Type B pancreatic cell (in vitro differentiated cells): Measurements from ENCODE around the gene PNPLA7. TPM values are rescaled to one million over a fixed set of nuclear protein-coding genes. Genes with fewer than 3 reads are reported as not detected.
"Not testable (repeated sequence)": the region's sequence is repeated elsewhere in the genome, so short reads cannot be mapped to it uniquely, and the experiment has no call there.

ENCODE experiments used
- DNase-seq: peaks from one replicate; pipeline ENCODE4 v3.0.0; 2021; ENCODE audit warnings: mixed read lengths; ENCODE audit not compliant: unreplicated experiment; ENCODE audit errors: extremely low spot score
- H3K27ac Mint-ChIP-seq: 2 replicates; pipeline ENCODE4 v1.8.0; 2021; ENCODE audit warnings: mild to moderate bottlenecking, mixed read lengths
- H3K27me3 Mint-ChIP-seq: 2 replicates; pipeline ENCODE4 v1.8.0; 2021; ENCODE audit warnings: mixed read lengths
- H3K36me3 Mint-ChIP-seq: 2 replicates; pipeline ENCODE4 v1.8.0; 2021; ENCODE audit warnings: mixed read lengths
- H3K4me1 Mint-ChIP-seq: one replicate; pipeline ENCODE4 v1.8.0; 2021; ENCODE audit warnings: mixed read lengths; ENCODE audit not compliant: unreplicated experiment
- H3K4me3 Mint-ChIP-seq: 2 replicates; pipeline ENCODE4 v1.8.0; 2021; ENCODE audit warnings: mild to moderate bottlenecking, mixed read lengths
- H3K9me3 Mint-ChIP-seq: 2 replicates; pipeline ENCODE4 v1.8.0; 2021; ENCODE audit warnings: mixed read lengths
- CTCF ChIP-seq: fragments of 200-600 bp; sonication (generic); conservative IDR thresholded peaks from 2 replicates; pipeline ENCODE4 v1.5.0; 2021; ENCODE audit warnings: antibody characterized with exemption, mild to moderate bottlenecking
- total RNA-seq: library from RNA; stranded (reverse); gene quantifications from 2 replicates; pipeline ENCODE4 v1.2.1, GENCODE V29; 2021; ENCODE audit warnings: low replicate concordance

Gene PNPLA7
- total RNA-seq, 1 donor from 2014 or later = 3.1 TPM

DNA sequence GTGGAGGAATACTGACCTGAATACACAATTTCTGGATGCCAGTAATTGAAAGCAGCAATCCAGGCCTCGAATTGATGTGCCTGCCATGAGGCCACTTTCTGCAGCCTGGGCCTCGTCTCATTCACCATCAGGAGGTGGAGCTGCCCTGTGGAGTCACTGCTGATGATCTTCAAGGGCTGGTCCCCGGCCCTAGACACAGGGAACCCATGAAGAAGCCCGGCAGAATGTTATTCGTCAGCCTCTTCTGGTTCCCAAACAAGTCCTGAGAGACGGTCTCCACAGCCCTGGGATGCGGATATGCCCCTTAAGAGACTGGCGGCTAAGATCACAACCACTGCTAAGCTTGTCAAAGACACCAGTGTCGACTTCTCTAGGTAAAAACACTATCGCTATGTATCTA is 24.0 kb upstream of the PNPLA7 start:
- no peak overlapping the region for H3K4me3 Mint-ChIP-seq
- no peaks in the 10 kb centered on the region for H3K9me3 Mint-ChIP-seq
- H3K36me3 Mint-ChIP-seq = peaks cover 28% of the 10 kb centered on the region
- peaks cover 10% of the 10 kb centered on the region for H3K4me1 Mint-ChIP-seq
- no peak overlapping the region for H3K27ac Mint-ChIP-seq
- no peaks in the 10 kb centered on the region for H3K27me3 Mint-ChIP-seq
- no peak for DNase-seq
- TF ChIP-seq CTCF = no peak

DNA sequence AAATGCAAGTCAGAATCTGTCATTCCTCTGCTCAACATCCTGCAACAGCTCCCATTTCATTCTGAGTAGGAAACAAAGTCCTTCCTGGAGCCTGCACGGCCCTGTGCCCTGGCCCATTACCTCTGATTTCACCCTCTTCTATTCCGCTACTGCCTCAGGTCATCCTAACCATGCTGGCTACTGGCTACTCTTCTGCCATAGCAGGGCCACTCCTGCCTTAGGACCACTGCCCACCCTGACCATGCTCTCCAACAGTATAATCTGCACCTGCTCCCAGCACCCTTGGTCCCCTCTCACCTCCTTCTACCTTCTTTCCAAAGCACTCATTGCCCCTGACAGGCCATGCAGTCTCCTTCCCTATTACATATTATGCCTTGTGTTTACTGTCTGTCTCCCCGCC is 20.4 kb upstream of the PNPLA7 start:
- TF ChIP-seq CTCF = no peak
- H3K36me3 Mint-ChIP-seq = peaks cover 24% of the 10 kb centered on the region
- no peak overlapping the region for H3K4me3 Mint-ChIP-seq
- H3K27me3 Mint-ChIP-seq = no peaks in the 10 kb centered on the region
- no peaks in the 10 kb centered on the region for H3K9me3 Mint-ChIP-seq
- H3K4me1 Mint-ChIP-seq = no peaks in the 10 kb centered on the region
- no peak overlapping the region for H3K27ac Mint-ChIP-seq
- DNase-seq = no peak

GRCh38 chr9:137569609-137570203 is 19.5 kb upstream of the PNPLA7 start:
- H3K27ac Mint-ChIP-seq = no peak overlapping the region
- no peak for TF ChIP-seq CTCF
- no peaks in the 10 kb centered on the region for H3K4me1 Mint-ChIP-seq
- no peak overlapping the region for H3K4me3 Mint-ChIP-seq
- no peak for DNase-seq
- peaks cover 16% of the 10 kb centered on the region for H3K36me3 Mint-ChIP-seq
- no peaks in the 10 kb centered on the region for H3K9me3 Mint-ChIP-seq
- H3K27me3 Mint-ChIP-seq = no peaks in the 10 kb centered on the region

DNA sequence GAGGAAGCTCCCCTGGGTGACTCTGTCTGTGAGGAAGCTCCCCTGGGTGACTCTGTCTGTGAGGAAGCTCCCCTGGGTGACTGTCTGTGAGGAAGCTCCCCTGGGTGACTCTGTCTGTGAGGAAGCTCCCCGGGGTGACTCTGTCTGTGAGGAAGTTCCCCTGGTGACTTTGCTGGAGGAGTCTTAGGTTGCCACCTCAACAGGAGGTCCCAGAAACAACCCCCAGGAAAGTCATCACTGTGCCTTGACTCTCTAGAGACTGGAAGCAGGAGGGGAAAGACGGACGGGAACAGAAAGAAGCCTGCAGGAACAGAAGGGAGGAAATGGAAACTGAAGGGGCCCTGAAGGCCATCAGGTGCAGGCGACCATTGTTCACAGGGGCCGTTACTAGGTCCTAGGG is 18.2 kb upstream of the PNPLA7 start:
- H3K4me3 Mint-ChIP-seq, H3K4me1 Mint-ChIP-seq, H3K9me3 Mint-ChIP-seq, H3K27me3 Mint-ChIP-seq, DNase-seq, H3K27ac Mint-ChIP-seq: not testable (repeated sequence)
- H3K36me3 Mint-ChIP-seq = peaks cover 16% of the 10 kb centered on the region

DNA sequence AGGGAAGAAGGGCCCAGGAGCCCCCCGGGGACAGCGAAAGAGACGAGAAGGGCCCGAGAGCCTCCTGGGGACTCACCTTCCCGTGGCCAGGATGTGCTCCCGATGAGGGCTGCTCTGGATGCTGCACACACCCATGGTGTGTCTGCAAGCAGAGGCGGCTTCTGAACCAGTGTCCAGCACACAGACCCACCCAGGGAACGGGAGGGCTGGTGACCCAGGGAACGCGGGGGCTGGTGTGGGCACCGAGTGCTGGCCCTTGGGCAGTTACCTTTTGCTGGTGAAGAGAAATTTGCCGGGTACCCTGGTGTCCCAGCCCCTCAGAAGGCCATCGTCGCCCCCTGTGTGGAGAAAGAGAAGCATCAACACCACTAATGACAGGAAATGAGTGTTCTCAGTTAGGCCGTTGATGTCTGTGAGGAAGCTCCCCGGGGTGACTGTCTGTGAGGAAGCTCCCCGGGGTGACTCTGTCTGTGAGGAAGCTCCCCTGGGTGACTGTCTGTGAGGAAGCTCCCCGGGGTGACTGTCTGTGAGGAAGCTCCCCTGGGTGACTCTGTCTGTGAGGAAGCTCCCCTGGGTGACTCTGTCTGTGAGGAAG is 14.7 kb upstream of the PNPLA7 start:
- no peaks in the 10 kb centered on the region for H3K4me1 Mint-ChIP-seq
- no peaks in the 10 kb centered on the region for H3K27me3 Mint-ChIP-seq
- H3K36me3 Mint-ChIP-seq = peaks cover 13% of the 10 kb centered on the region
- H3K27ac Mint-ChIP-seq = no peak overlapping the region
- DNase-seq = no peak
- H3K4me3 Mint-ChIP-seq = no peak overlapping the region
- no peak for TF ChIP-seq CTCF
- no peaks in the 10 kb centered on the region for H3K9me3 Mint-ChIP-seq

GRCh38 chr9:137564134-137564533 is 13.9 kb upstream of the PNPLA7 start:
- H3K27ac Mint-ChIP-seq = no peak overlapping the region
- no peak for TF ChIP-seq CTCF

More at GRCh38 chr9:137564134-137564533, 13.9 kb upstream of the PNPLA7 start:
- H3K27me3 Mint-ChIP-seq = no peaks in the 10 kb centered on the region
- no peak for DNase-seq
- no peaks in the 10 kb centered on the region for H3K4me1 Mint-ChIP-seq
- H3K9me3 Mint-ChIP-seq = no peaks in the 10 kb centered on the region
- no peak overlapping the region for H3K4me3 Mint-ChIP-seq
- H3K36me3 Mint-ChIP-seq = peaks cover 19% of the 10 kb centered on the region
